Hematopoietic multipotent progenitor cell (in vitro differentiated cells): ENCODE results near the gene PKNOX1. TPM values are rescaled to one million over a fixed set of nuclear protein-coding genes. Genes with fewer than 3 reads are reported as not detected.

ENCODE experiments used
- small RNA-seq: library from RNA; depleted of rRNA; stranded (forward); fragments of <200 nt; gene quantifications from one replicate; pipeline ENCODE3, GENCODE V24; 2012
- total RNA-seq: library from RNA; depleted of rRNA; stranded (reverse); fragments of >200 nt; gene quantifications from one replicate; pipeline ENCODE4 v1.2.3, GENCODE V29; 2012

PKNOX1 gene
- total RNA-seq, 1 donor = 13.7 TPM

Small RNA genes within 50 kb of the gene (small RNA-seq; reads per million reads assigned to genes)
- gene MIR5692B = not detected

Other genes with a start within 250 kb of the PKNOX1 start
- 31.2 TPM for gene WDR4, start 95.0 kb upstream of the PKNOX1 start, total RNA-seq
- 29.9 TPM for gene NDUFV3, start 81.3 kb upstream of the PKNOX1 start, total RNA-seq
- under 0.01 TPM for gene ERVH48-1, start 48.9 kb upstream of the PKNOX1 start, total RNA-seq
- gene CBS, start 101.3 kb downstream of the PKNOX1 start, total RNA-seq = 0.81 TPM
- gene U2AF1, start 133.0 kb downstream of the PKNOX1 start, total RNA-seq = 23.7 TPM
- gene CRYAA, start 194.4 kb downstream of the PKNOX1 start, total RNA-seq = not detected